HG03571 (cell line): ENCODE results near the gene STOM.
A peak's percentile ranks its signal among the peaks of the same experiment; 100 is the strongest.

Experiments used
- ATAC-seq: cut with Tn5 transposase; IDR thresholded peaks from one replicate; pipeline ENCODE4 v1.9.1; 2021; ENCODE audit not compliant: unreplicated experiment

The STOM gene

GRCh38 chr9:121349009-121349408 lies 21.0 kb downstream of the STOM start:
- no peak for ATAC-seq

- ATAC-seq = no peak
Measured at GRCh38 chr9:121348221-121348620, 21.8 kb downstream of the STOM start.

- no peak for ATAC-seq
Measured at GRCh38 chr9:121345070-121345469, 25.0 kb downstream of the STOM start.

GRCh38 chr9:121344184-121344583 lies 25.9 kb downstream of the STOM start:
- no peak for ATAC-seq

- peak; percentile 80 for ATAC-seq
Measured at GRCh38 chr9:121340676-121341392, 29.2 kb downstream of the STOM start.

- no peak for ATAC-seq
Measured at GRCh38 chr9:121339437-121339836, 30.6 kb downstream of the STOM start.

GRCh38 chr9:121336665-121337064 lies 33.4 kb downstream of the STOM start:
- no peak for ATAC-seq

GRCh38 chr9:121333950-121334773 lies 35.9 kb downstream of the STOM start:
- ATAC-seq = no peak

- ATAC-seq = no peak
Measured at GRCh38 chr9:121331992-121332685, 37.9 kb downstream of the STOM start.

- ATAC-seq = no peak
Measured at GRCh38 chr9:121331549-121331948, 38.5 kb downstream of the STOM start.

- no peak for ATAC-seq
Measured at GRCh38 chr9:121328876-121329681, 41.0 kb downstream of the STOM start.

- no peak for ATAC-seq
Measured at GRCh38 chr9:121328476-121328875, 41.6 kb downstream of the STOM start.

GRCh38 chr9:121326901-121327613 lies 43.0 kb downstream of the STOM start:
- ATAC-seq = no peak

GRCh38 chr9:121326130-121326838 lies 43.8 kb downstream of the STOM start:
- no peak for ATAC-seq

GRCh38 chr9:121325387-121325786 lies 44.7 kb downstream of the STOM start:
- no peak for ATAC-seq

- ATAC-seq = no peak
Measured at GRCh38 chr9:121324755-121325154, 45.3 kb downstream of the STOM start.

GRCh38 chr9:121324316-121324715 lies 45.7 kb downstream of the STOM start:
- no peak for ATAC-seq

GRCh38 chr9:121323449-121324151 lies 46.5 kb downstream of the STOM start:
- ATAC-seq = no peak
